NCI-H2081 treated with DMSO at 0.1 percent for 48 hours (cell line): Measurements from ENCODE around the gene UPF3A.
"Not testable (repeated sequence)": the region's sequence is repeated elsewhere in the genome, so short reads cannot be mapped to it uniquely, and the experiment has no call there.

Experiments used
- DNase-seq: peaks from one replicate; lab custom pipeline; 2025; lab: John Stamatoyannopoulos, UW

Gene UPF3A

DNA sequence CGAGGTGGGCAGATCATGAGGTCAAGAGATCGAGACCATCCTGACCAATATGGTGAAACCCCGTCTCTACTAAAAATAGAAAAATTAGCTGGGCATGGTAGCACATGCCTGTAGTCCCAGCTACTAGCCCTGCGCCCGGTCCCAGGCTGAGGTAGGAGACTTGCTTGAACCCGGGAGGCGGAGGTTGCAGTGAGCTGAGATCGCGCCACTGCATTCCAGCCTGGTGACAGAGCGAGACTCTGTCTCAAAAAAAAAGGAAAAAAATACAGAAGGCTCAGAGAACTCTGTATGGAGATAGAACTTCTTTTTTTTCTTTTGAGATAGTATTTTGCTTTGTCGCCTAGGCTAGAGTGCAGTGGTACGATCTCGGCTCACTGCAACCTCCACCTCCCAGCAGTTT, 17.1 kb upstream of the UPF3A start:
- DNase-seq, result not testable (repeated sequence)

DNA sequence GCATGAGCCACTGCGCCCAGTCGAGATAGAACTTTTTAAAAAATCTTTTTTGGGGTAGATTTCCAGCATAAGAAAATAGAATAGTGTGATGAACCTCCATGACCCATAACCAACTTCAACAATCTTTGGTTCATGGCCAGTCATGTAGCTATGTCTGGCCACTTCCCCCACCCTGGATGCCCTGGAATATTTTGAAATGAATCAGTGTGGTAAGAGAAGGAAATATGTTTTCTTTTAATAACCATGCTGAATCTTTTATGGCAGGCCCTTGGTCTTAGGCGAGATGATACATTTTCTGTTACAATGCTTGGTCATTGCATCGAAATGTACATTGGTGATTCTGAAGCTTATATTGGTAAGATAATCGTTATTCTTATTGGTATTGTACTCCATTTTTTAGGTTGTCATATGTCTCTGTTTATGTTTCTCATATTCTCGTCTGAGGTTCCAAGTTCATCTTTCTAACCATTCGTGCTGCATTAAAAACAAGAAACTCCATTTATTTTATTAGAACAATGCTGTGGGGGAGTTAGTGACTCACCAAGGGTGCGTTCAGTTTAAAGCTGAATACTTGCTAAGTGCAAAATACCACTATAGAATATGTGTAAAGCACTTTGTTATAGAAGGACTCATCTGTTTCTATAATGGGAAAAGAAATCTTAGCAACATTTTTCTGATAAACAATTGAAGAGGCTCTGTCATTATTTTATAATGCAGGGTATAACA, 16.4 kb upstream of the UPF3A start:
- DNase-seq, result no peak

DNA sequence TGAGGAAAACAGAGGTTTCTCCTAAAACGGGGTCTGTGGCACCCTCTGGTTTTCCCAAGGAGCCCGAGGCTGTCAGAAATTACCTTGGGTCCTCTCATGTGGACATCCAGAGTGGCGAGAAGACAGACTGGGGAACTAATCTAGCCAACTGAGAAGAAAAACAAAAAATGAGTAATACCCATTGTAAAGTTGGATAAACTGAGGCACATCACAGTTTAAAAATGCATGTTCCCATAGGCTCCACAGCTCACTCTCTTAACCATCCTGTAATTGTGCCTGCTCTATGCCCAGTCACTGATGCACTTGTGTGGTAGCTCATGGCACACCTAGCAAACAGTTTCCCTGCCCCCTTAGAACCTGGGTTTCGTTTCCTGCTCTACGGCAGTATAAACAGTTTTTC, 15.2 kb upstream of the UPF3A start:
- DNase-seq, result no peak

DNA sequence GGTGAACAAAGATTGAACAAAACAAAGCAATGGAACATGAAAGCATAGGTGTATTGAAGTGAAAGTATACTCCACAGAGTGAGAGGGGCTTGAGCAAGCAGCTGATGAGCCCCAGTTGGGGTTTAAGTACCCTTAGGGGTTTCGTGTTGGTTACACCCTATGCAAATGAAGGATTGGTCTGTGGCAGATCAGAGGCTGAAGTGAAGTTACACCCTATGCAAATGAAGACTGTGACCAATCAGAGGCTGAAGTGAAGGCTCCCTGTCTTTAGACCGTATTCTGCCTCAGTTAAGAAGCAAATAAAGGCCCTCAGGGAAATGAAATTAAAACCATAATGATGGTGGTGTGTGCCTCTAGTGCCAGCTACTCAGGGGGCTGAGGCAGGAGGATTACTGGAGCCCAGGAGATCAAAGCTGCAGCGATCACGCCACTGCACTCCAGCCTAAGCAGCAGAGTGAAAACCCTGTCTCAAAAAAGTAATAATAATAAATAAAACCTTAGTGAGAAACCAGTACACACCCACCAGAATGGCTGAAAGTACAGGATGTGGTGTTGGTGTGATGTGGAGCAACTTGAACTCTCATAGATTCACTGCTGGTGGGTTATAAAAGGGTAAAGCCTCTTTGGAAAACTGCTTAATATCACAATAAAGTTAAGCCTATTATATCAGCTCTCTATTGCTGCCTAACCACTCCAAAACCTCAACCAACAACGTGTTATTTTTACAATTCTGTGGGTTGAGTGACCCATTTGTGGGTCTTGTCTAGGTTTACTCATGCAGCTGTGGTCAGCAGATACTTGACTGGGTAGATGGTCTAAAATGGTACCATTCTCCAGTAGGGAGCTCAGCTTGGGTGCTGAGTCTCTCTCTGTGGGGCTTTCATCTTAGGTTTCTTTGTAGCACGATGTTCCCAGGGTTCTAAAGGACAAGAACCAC, 12.8 kb upstream of the UPF3A start:
- DNase-seq, result no peak

DNA sequence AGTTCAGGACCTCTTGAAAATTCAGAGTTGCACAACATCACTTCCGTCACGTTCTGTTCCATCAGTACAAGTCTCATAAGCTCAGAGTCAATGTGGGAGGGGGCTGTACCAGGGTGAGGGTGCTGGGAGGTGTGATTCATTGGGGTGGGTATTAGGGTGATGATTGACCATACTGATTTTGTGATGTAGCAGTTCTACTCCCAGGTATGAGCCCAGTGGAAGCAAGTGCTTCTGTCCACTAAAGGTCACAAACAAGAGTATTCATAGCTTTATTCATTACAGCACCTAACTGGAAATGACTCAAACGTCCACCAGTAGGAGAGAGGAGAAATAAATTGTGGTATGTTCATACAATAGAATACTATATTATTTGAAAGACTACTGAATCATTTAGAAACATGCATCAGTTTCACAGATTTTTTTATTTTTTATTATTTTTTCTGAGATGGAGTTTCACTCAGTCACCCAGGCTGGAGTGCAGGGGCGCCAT, 12.1 kb upstream of the UPF3A start:
- DNase-seq, result no peak

DNA sequence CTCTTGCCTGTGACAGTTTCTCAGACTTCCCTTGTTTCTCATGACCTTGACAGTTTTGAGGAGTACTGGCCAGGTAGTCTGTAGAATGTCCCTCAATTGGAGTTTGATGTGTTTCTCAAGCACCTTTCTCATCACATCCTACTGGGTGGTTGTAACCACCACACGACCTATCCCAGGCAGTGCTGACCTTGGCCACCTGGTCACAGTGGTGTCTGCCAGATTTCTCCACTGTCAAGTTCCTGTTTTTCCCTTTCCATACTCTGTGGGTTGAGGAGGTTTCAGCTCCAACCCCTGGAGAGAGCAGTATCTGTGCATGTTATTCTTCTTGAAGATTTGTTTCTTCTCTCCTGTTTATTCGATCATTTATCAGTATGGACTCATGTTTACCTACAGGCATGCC, 8.4 kb upstream of the UPF3A start:
- DNase-seq, result no peak

DNA sequence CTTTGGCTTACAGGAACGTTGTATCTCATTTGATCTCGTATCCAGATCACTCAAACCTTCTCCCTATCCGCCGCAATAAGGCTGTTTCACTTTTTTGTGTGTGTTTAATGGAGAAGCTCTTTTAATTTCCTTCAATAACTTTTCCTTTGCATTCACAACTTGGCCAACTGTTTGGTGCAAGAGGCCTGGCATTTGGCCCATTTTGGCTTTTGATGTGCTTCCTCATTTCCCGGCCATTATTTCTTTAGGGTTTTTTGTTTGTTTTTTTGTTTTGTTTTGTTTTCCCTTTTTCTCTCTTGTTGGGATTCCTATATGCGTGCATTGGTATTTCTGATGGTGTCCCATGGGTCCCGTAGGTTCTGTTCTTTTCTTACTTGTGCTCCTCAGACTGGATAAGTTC, 6.1 kb upstream of the UPF3A start:
- DNase-seq, result no peak

DNA sequence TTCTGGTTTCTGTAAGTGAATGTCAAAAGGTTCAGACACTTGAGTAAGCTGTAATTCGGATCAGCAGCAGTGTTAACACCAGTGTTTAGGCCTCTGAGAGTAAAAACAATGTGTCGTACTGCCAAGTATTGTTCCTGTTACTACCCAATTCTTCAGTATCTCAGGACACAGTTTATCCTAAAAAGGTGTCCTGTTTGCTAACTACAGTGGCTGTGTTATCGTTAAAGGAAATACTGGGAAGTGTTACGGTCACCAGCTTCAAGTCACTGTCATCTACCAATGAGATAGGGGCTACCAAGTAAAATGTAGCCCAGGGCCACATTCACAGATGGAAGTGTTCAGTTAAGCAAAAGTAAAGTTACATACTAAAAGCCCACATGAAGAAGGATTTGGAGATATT, 2.3 kb upstream of the UPF3A start:
- DNase-seq, result no peak

DNA sequence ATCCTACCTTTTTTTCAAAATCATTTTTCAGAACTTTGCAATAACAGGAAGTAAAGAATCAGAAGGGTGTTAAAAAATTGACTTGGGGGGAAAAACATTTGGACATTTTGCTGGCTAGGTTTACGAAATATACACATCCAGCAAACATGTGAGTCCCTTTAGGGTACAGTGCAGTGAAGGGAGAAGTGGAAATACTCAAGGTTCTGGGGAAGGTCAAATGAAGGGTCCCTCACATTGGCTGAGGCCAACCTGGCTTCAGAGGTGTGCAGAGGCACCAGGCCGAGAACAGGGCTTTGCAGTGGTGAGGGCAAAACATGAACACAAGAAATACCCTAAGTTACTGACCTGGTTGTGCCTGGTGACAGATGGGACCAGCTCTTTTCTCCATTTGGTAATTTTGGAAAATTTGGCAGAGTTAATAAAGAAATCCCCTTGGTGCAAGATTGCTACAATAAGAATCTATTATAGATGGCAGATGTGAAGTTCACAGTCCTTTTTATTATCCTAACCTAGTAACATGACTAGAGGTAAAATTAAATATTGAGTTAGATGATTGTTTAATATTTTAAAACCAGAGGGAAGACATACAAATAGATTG, 1.5 kb upstream of the UPF3A start:
- DNase-seq, result no peak

DNA sequence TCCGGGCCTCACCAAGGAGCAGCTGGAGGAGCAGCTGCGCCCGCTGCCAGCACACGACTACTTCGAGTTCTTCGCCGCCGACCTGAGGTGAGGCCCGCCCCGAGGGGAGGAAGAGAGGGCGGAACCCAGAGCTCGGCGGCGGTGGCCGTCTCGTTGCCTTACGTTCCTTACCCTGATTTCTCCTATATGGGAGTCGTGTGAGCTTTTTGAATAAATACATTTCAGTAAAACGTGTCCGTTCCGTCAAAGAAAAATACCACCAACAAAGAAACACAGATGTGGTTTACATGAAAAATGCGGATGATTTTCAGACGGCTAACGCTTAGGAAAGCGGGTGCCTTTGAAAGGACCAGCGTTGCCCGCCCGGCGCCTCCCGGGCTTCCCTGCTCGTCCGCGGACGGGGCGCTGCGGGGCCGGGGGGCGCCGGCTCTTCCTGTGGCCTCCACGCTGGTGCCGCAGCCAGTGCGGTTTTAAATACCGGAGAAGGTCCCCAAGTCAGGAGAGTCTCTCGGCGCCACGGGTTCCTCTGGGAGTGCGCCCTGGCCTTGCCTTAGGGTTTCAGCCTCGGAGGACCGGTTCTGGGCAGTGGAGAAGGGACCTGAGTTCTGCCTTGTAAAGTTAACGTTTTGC, 755 bp downstream of the UPF3A start:
- DNase-seq, result no peak

DNA sequence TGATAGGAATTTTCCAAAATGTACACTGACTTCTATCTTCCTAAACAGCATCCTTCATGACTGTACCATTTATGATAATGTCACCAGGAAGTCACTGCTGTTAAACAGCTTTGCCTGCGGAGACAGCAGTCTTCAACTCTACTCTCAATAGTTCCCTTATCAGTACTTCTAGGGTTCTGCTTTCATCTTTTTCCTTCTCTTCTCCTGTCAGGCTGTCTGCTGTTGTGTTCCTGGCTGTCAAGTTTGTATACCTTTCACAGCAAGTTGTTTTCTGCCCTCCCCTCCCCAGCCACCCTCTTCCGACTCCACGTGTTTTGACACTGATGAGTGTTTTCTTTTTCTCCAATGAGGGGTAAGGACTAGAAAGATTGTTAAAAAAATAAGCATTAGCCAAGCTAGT, 2.2 kb downstream of the UPF3A start:
- no peak for DNase-seq

DNA sequence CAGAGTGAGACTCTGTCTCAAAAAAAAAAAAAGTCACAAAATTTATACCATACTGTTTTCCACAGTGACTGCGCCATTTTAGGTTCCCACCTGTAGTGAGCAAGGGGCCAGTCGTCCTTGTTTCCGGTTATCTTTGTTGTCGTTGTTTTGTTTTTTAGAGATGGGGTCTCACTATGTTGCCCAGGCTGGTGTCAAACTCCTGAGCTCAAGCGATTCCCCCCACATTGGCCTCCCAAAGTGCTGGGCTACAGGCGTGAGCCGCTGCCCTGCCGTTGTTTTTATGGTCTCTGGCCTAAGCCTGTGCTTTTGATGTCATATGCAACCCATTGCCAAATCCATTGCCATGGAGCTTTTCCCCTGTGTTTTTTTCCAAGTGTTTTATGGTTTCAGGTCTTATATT, 3.3 kb downstream of the UPF3A start:
- DNase-seq, result no peak

DNA sequence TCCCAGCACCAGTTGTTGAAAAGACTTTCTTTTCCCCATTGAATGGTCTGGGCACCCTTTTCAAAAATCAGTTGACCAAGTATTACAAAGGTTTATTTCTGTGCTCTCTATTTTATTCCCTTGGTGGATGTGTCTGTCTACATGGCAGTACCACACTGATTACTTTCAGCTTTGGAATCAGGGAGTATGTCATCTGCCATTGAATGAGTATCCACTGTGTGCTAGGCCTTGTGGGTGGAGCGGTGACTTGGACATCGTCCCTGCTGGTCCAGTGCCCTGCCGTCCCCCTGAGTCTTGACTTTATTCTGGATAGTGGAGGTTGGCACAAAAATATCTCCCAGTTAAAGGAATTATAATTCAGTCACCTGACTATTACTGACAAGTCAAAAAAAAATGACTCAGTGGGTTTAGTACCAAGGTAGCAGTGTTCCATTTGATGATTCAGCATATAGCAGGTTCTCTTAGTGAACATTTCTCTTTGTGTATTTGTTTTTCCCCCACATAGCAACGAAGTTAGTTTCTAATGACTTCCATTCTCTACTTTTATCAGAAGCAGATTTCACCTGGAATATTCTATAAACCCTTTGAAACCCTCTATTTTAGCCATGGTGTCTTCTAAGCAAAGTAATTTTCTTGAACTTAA, 3.9 kb downstream of the UPF3A start:
- no peak for DNase-seq

DNA sequence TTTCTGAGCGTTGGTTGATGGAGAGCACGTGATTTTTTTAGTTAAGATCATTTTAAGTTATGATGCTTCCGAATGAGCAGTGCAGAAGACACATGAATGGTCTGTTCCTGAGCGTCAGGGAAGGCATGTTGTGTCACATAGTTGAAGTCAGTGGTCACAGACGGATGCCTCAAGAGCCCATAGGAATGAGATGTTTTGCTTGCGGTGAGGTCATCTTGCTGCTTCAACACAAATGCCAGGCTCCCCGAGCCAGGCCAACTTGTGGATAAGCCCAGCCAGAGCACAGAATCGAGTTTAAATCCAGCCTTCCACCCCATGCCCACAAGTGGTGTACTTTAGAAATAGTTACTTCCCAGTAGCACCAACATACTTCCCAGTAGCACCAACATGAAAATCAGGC, 5.4 kb downstream of the UPF3A start:
- no peak for DNase-seq

DNA sequence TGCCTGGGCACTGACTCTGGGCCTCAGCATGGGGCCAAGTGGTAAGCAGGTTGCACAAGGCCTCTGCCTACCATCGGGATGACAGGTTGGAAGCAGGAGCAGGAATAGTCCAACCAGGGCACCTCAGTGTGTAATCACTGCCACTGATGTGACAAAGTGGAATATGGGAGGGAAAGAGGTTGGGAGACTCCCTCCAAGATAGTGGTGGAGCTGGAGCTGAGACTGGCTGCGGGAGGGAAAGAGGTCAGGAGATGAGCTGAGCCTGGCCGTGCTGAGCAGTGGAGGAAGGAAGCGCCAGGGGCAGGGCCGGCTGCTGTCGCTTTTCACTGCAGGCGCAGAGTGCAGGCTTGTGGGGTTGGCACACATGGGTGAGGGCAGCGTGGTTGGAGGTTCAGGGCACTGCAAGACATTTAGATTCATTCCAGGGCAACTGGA, 6.8 kb downstream of the UPF3A start:
- DNase-seq, result no peak

DNA sequence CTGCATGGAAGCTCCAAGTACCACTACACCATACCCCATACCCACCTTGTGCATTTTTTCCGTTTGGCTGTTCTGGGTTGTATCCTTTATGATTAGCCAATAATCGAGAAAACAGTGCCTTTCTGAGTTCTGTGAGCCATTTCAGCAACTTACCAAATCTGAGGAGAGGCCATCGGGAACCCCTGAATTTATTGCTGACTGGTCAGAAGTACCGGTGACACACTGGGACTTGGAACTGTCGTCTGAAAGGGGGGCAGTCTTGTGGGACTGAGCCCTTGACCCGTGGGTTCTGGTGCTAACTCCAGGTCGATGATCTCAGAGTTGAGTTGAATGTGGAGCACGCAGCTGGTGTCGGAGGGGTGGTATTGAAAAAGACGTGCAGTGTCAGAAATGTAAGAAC, 15.0 kb downstream of the UPF3A start:
- no peak for DNase-seq

DNA sequence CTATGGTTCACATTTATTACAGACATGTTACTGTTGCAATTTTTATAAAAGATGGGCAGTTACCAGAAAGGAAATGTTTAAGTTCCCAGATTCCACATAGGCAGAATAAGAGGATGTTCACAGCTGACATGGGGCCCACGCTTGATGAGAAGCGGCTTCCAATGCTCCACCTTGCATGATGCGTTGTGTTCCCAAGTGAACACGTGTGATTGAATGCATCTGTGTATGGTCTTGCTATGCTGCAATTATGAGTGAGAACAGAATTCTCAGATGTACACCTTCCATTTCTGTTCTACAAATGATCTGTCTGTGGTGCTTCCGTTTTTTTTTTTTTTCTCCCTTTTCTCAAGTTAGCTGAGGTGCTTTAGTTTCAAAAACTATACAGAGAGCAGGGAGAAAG, 15.5 kb downstream of the UPF3A start:
- DNase-seq, result no peak

DNA sequence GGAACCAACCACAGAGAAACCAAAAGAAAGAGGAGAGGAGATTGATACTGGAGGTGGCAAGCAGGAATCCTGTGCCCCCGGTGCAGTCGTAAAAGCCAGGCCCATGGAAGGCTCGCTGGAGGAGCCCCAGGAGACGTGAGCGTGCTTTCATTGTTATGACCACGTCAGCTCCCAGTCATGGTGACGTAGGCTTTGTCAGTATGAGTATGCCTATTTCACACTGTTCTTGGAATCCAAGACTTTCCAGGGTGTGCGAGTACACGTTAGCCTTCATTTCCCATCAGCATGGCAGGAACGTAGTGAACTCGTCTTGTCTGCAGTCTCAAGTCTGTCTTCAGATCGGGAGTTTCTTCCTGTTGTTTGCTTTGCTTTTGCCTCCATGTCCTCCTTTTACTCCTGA, 17.5 kb downstream of the UPF3A start:
- no peak for DNase-seq

DNA sequence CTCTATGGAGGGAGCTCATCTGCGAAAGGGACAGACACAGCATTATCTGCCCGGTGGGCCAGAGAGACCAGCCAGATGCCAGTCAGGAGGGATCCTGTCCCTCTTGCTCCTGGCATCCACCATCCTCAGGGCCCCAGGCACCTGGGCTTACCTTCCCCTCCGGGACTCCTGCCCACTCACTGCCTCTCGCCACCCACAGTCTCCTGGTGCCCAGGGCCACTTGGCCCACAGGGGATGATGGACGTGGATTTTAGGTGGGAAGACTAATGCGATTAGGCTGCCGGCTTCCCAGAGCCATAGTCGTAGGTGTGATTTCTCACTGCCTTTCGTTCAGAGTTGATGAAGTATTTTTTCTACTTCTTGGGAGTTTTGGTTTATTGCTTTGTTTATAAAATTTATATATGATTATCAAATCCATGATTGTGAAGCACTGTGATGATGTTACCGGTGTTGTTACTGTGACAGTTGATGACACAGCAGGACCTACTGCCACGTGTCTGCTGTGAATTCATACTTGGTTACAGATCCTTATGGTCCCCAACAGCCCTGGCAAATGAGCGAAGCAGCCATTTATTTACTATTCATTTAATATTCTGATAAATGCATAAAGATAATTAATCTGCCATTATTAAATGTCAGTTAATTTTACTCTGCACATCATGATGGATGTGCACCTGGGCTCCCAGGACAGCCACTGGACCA, 18.4 kb downstream of the UPF3A start:
- DNase-seq, result no peak

DNA sequence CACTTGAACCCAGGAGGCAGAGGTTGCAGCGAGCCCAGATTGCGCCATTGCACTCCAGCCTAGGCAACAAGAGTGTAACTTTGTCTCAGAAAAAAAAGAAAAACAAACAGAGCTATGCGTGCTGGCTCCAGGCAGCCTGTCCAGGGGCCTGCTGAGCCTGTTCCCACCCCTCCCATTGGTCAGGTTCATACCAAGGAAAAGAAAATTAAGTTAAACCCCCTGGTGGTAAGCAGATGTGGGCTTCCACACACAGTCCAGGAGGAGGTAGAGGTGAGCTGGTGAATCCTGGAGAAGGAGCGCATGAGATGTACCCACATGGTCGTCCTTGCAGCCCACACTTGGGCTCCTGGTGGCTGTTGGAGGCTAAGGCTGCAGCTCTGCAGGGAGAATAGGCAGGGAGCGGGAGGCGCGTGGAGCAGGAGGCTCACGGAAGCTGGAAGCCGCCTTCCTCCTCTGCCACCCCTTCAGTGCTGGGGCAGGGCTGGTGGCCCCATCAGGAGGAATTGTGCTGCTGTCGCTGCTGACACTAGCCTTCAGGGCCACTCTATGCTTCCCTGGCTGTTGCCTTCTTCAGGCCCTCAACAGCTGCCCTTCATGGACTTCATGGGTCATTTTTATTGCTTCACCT, 22.4 kb downstream of the UPF3A start:
- no peak for DNase-seq
